DND-41 (cell line): ENCODE data around the gene SERF2.
"Not testable (repeated sequence)": the region's sequence is repeated elsewhere in the genome, so short reads cannot be mapped to it uniquely, and the experiment has no call there.

ENCODE experiments used
- ATAC-seq: fragments of 200-7000 bp; cut with Tn5 transposase; 3 replicates; pipeline ENCODE4 v1.9.1; 2021; ENCODE audit warnings: low read depth; ENCODE audit not compliant: insufficient read depth
- DNase-seq: peaks from one replicate; pipeline ENCODE4 v3.0.0-alpha.2; 2020
- H2AFZ ChIP-seq: 2 replicates; pipeline ENCODE4 v1.6.0; 2012; ENCODE audit warnings: low read depth, low read length
- H3K27ac ChIP-seq: 2 replicates; pipeline ENCODE4 v1.5.1; 2012; ENCODE audit warnings: low read length, inconsistent platforms
- H3K27me3 ChIP-seq: fragments of 200-600 bp; sonication (generic); 2 replicates; pipeline ENCODE4 v1.6.0; 2012; ENCODE audit warnings: low read length, mild to moderate bottlenecking, inconsistent platforms; ENCODE audit not compliant: insufficient read depth, poor library complexity
- H3K36me3 ChIP-seq: 2 replicates; pipeline ENCODE4 v1.5.1; 2012; ENCODE audit warnings: low read length, inconsistent platforms; ENCODE audit not compliant: insufficient read depth
- H3K4me1 ChIP-seq: 2 replicates; pipeline ENCODE4 v1.5.1; 2012; ENCODE audit warnings: mild to moderate bottlenecking, low read length; ENCODE audit not compliant: insufficient read depth
- H3K4me2 ChIP-seq: 2 replicates; pipeline ENCODE4 v1.6.0; 2012; ENCODE audit warnings: mild to moderate bottlenecking, moderate library complexity, low read length, inconsistent platforms; ENCODE audit not compliant: insufficient read depth
- H3K4me3 ChIP-seq, 2 experiments: fragments of 200-600 bp in 1 of 2; shearing (Covaris generic) in 1 of 2; 2 replicates each; pipeline ENCODE4 v1.5.1; 2012 to 2016; ENCODE audit warnings: inconsistent platforms in 2 of 2, low read length in 2 of 2, mild to moderate bottlenecking in 2 of 2, low read depth in 1 of 2, moderate library complexity in 1 of 2
- H3K79me2 ChIP-seq: 2 replicates; pipeline ENCODE4 v1.6.0; 2012; ENCODE audit warnings: low read length, inconsistent platforms; ENCODE audit not compliant: insufficient read depth
- H3K9ac ChIP-seq: 2 replicates; pipeline ENCODE4 v1.6.0; 2012; ENCODE audit warnings: low read depth, mild to moderate bottlenecking, inconsistent platforms, low read length, moderate library complexity
- H3K9me3 ChIP-seq: 2 replicates; pipeline ENCODE4 v1.5.1; 2012; ENCODE audit warnings: low read length, moderate library complexity, mild to moderate bottlenecking, inconsistent platforms; ENCODE audit not compliant: insufficient read depth, severe bottlenecking
- H4K20me1 ChIP-seq: 2 replicates; pipeline ENCODE4 v1.6.0; 2012; ENCODE audit warnings: low read length; ENCODE audit not compliant: insufficient read depth
- EZH2 ChIP-seq: IDR thresholded peaks from 3 replicates; pipeline ENCODE4 v1.6.1; 2012; ENCODE audit warnings: borderline replicate concordance, low read depth, mild to moderate bottlenecking, moderate library complexity, low read length, inconsistent platforms; ENCODE audit not compliant: severe bottlenecking
- TF ChIP-seq, protein P1 (sequence below): IDR thresholded peaks from 2 replicates; pipeline ENCODE4 v1.5.1; 2012; ENCODE audit warnings: borderline replicate concordance, low read length, moderate library complexity, mild to moderate bottlenecking; ENCODE audit not compliant: poor library complexity, severe bottlenecking; ENCODE audit errors: extremely low read depth

Gene SERF2

DNA sequence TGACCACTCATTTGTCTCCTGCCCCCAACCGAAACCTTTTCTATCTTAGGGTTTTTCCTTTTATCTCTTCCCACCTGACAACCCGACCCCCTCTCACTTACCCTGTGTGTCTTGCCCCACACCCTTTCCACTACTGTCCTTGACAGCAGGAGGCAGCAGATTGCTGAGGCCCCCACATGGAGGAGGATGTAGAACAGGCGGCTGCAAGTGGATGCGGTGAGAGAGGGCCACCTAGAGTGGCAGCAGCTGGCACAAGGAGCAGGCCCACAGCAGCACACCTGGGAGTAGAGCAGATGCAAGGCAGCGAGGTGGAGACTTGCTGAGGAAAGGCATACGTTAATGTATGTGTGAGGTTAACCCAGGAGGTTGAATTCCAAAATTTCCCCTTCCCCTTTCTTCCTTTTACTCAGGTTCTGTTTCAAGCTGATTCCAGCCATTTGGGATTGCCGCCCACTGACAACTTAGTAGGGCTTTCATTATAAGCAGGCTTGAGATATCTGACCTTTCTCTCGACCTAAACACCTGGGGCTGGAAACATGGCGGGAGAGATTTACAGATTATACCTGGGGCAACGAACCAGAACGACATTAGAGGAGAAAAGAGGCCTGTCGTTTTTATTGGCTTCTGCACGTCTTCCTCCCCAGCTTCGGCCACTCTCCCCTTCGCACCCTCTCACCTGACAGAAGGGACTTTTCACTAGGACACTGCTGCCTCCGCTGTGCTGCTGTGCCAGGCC, 7.3 kb downstream of the SERF2 start:
- H3K4me2 ChIP-seq, result peak overlapping the region; percentile 77; the same call in 1 of the 2 replicates
- TF ChIP-seq EZH2, result no peak
- TF ChIP-seq, protein P1, sequence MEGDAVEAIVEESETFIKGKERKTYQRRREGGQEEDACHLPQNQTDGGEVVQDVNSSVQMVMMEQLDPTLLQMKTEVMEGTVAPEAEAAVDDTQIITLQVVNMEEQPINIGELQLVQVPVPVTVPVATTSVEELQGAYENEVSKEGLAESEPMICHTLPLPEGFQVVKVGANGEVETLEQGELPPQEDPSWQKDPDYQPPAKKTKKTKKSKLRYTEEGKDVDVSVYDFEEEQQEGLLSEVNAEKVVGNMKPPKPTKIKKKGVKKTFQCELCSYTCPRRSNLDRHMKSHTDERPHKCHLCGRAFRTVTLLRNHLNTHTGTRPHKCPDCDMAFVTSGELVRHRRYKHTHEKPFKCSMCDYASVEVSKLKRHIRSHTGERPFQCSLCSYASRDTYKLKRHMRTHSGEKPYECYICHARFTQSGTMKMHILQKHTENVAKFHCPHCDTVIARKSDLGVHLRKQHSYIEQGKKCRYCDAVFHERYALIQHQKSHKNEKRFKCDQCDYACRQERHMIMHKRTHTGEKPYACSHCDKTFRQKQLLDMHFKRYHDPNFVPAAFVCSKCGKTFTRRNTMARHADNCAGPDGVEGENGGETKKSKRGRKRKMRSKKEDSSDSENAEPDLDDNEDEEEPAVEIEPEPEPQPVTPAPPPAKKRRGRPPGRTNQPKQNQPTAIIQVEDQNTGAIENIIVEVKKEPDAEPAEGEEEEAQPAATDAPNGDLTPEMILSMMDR, result peak; percentile 14
- H3K9me3 ChIP-seq, result no peaks in the 10 kb centered on the region
- peak overlapping the region; percentile 96 for H3K27ac ChIP-seq
- H2AFZ ChIP-seq, result no peak overlapping the region
- H3K79me2 ChIP-seq, result peaks cover 35% of the 10 kb centered on the region
- H3K27me3 ChIP-seq, result no peaks in the 10 kb centered on the region
- peaks cover 16% of the 10 kb centered on the region for H4K20me1 ChIP-seq
- peak overlapping the region; percentile 73; the same call in 1 of the 2 replicates for H3K9ac ChIP-seq
- no peak for ATAC-seq
- DNase-seq, result no peak
- peaks cover 70% of the 10 kb centered on the region for H3K36me3 ChIP-seq
- peaks cover 32% of the 10 kb centered on the region for H3K4me1 ChIP-seq
- H3K4me3 ChIP-seq, result no peak overlapping the region

DNA sequence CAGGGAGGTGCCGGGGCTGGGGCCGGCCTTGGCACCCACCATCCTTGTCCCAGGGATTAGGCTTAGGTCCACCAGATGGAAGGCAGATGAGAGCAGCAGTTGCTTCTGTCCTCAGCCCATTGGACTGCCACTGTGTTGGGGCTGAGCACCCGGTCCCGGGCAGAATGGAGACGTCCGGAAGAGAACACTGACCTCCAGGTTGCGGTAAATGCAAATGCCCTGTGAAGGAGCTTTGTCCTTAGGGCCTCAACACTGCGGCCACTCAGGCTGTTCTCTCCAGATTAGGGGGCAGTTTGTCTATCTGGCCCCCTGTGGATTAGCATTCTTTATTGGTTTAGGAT, 7.8 kb downstream of the SERF2 start, which contains the start of gene SERINC4:
TSS of gene SERINC4 (minus strand) at position 276 of the 341 bp plus-strand sequence. CDS start at position 42, 234 bp downstream.
- TF ChIP-seq, protein P1, result no peak
- no peak for TF ChIP-seq EZH2
- H3K4me1 ChIP-seq, result peaks cover 26% of the 10 kb centered on the region
- peak within 1 kb of the TSS; percentile 94 for H2AFZ ChIP-seq
- ATAC-seq, result no peak
- H3K79me2 ChIP-seq, result peaks cover 29% of the 10 kb centered on the region
- peaks cover 10% of the 10 kb centered on the region for H4K20me1 ChIP-seq
- DNase-seq, result no peak
- peak within 1 kb of the TSS; percentile 96 for H3K27ac ChIP-seq
- H3K36me3 ChIP-seq, result peaks cover 70% of the 10 kb centered on the region
- peak within 1 kb of the TSS; percentile 73 for H3K9ac ChIP-seq
- H3K4me2 ChIP-seq, result peak within 1 kb of the TSS; percentile 77
- H3K27me3 ChIP-seq, result no peaks in the 10 kb centered on the region
- H3K9me3 ChIP-seq, result no peaks in the 10 kb centered on the region
- H3K4me3 ChIP-seq, result peak within 1 kb of the TSS; percentile 67 to 88

DNA sequence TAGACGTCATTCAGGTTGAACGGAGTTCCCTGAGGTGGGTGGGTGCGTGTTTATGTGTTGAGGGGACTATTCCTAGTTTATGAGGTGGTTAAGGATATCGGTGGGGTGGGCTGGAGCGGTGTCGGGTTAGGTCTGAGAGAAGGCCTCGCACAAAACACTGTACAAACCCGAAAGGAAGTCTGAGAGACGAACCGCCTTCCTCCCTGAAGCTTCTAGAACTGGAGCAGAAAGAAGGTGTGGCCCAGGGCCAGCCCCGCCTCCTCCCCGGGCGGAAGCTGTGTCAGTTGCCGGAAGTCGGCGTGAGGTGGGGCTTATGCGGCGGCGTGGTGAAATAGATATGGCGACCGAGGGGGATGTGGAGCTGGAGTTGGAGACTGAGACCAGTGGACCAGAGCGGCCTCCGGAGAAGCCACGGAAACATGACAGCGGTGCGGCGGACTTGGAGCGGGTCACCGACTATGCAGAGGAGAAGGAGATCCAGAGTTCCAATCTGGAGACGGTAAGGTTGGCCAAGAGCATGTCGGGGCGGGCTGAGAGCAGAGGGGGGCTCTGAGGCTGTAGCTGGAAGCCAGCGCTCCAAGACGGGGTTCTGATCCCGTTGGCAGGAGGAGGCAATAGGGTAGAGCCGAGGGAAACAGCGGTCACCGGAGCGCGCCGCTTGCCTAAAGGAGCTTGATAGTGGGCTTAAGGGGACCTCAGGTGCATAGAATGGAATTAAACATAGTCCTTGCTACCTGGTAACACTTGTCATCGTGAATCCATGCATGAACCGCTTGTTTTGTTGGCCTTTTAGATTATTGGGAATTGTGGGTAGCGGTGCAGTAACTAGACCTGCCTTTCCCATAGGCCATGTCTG, 8.4 kb downstream of the SERF2 start, which contains the start of gene HYPK:
TSS of gene HYPK (plus strand) at position 314 of the 856 bp plus-strand sequence. CDS start at position 338, 24 bp downstream.
- no peak for TF ChIP-seq EZH2
- TF ChIP-seq, protein P1, result no peak
- Histone ChIP-seq H3K27ac (peak within 1 kb of the TSS; percentile 96), H4K20me1 (peaks cover 4% of the 10 kb centered on the region; the same call in 1 of the 2 replicates), H3K4me1 (peaks cover 21% of the 10 kb centered on the region), H3K79me2 (peaks cover 23% of the 10 kb centered on the region), H3K27me3 (no peaks in the 10 kb centered on the region), H3K9ac (peak within 1 kb of the TSS; percentile 73), H3K4me2 (peak within 1 kb of the TSS; percentile 77), H3K9me3 (no peaks in the 10 kb centered on the region), H2AFZ (peak within 1 kb of the TSS; percentile 94), H3K4me3 (peak within 1 kb of the TSS; percentile 67 to 88), H3K36me3 (peaks cover 70% of the 10 kb centered on the region)
- DNase-seq (peak; percentile 91), ATAC-seq (peak; percentile 96)

DNA sequence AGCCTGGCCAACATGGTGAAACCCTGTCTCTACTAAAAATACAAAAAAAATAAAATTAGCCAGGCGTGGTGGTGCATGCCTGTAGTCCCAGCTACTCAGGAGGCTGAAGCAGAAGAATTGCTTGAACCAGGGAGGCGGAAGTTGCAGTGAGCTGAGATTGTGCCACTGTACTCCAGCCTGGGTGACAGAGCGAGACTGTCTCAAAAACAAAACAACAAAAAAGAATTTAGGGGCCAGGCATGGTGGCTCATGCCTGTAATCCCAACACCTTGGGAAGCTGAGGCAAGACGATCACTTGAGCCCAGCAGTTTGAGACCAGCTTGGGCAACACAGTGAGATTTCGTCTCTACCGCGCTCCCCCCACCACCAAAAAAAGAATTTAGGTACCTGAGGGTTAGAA, 10.6 kb downstream of the SERF2 start:
- not testable (repeated sequence) for H3K27ac ChIP-seq, H3K27me3 ChIP-seq, H3K9me3 ChIP-seq, H2AFZ ChIP-seq, H3K4me2 ChIP-seq, DNase-seq, H3K9ac ChIP-seq, ATAC-seq, H3K4me3 ChIP-seq, H4K20me1 ChIP-seq
- Histone ChIP-seq H3K79me2 (peaks cover 21% of the 10 kb centered on the region), H3K36me3 (peaks cover 71% of the 10 kb centered on the region), H3K4me1 (peaks cover 20% of the 10 kb centered on the region)
